Esophagus squamous epithelium (tissue), 5 donors: ENCODE data around the gene EIF1. TPM values are rescaled to one million over a fixed set of nuclear protein-coding genes. Genes with fewer than 3 reads are reported as not detected.

Source experiments
- DNase-seq: peaks from one replicate; lab custom pipeline; 2025; lab: John Stamatoyannopoulos, UW
- H3K27ac ChIP-seq, 4 donors: fragments of 200-600 bp; sonication (generic); one replicate each; pipeline ENCODE4 v1.5.1; 2016 to 2019; ENCODE audit warnings: mild to moderate bottlenecking in 1 of 4
- H3K27me3 ChIP-seq, 4 donors: fragments of 200-600 bp; sonication (generic); 1 replicate in 3 of 4; 2 replicates in 1 of 4; pipeline versions ENCODE4 v1.5.1 to v1.6.0; 2017 to 2021; ENCODE audit warnings: antibody characterized with exemption in 1 of 4
- H3K36me3 ChIP-seq, 3 donors: fragments of 200-600 bp; sonication (generic); one replicate each; pipeline ENCODE4 v1.5.1; 2016 to 2019
- H3K4me1 ChIP-seq, 3 donors: fragments of 200-600 bp; sonication (generic); one replicate each; pipeline ENCODE4 v1.5.1; 2017 to 2019
- H3K4me3 ChIP-seq, 4 donors: fragments of 200-600 bp; sonication (generic); 1 replicate in 3 of 4; 2 replicates in 1 of 4; pipeline ENCODE4 v1.5.1; 2016 to 2019; ENCODE audit warnings: mild to moderate bottlenecking in 2 of 4, moderate library complexity in 1 of 4
- H3K9me3 ChIP-seq, 3 donors: fragments of 200-600 bp; sonication (generic); one replicate each; pipeline ENCODE4 v1.5.1; 2016 to 2019
- CTCF ChIP-seq, 6 experiments: fragments of 450-650 bp in 4 of 6; fragments of 200-600 bp in 2 of 6; sonication (generic) in 2 of 6; IDR thresholded peaks; one replicate each; pipeline ENCODE4 v1.5.1; 2016 to 2019; ENCODE audit warnings: antibody characterized with exemption in 6 of 6, mild to moderate bottlenecking in 4 of 6, moderate library complexity in 4 of 6
- POLR2A ChIP-seq, 4 donors: fragments of 450-650 bp; IDR thresholded peaks; one replicate each; pipeline ENCODE4 v1.6.1; 2017; ENCODE audit warnings: antibody characterized with exemption in 4 of 4, mild to moderate bottlenecking in 4 of 4, moderate library complexity in 3 of 4
- WGBS, 2 donors: methylation state at CpG; one replicate each; pipeline ENCODE4 v1.1.5; 2018; 5-methylcytosine and 5-hydroxymethylcytosine counted together
- intact Hi-C: fragments of 100-400 bp; cut with DNase I; formaldehyde crosslinking; loops from one replicate; pipeline ENCODE4 v1.15.0; 2022
- total RNA-seq, 4 donors: library from RNA; depleted of rRNA; stranded (reverse); fragments of >200 nt; gene quantifications; one replicate each; pipeline ENCODE4 v1.1.0, GENCODE V29; 2016
- donor health status: DM: yes; HTN: yes; CAD: no.

The EIF1 gene
- total RNA-seq, 4 donors from 2014 or later, result 96.5 to 311 (median 223) TPM

- Histone ChIP-seq H3K4me1 (peaks cover 0 to 21% (median 4%) of the 10 kb centered on the region in 3 donors), H3K36me3 (no peaks in the 10 kb centered on the region), H3K9me3 (no peaks in the 10 kb centered on the region), H3K27me3 (peaks cover 0 to 32% (median 0%) of the 10 kb centered on the region in 4 donors), H3K27ac (no peak overlapping the region), H3K4me3 (no peak overlapping the region)
- TF ChIP-seq POLR2A (IDR thresholded peaks at IDR 0.05) (no peak), CTCF (IDR thresholded peaks at IDR 0.05) (no peak)
- DNase-seq, result no peak
- intact Hi-C loops, result no loop called here
- WGBS, 2 donors, result 74 to 81% methylated on average over 12 to 16 of the region's 17 CpGs
Measured at GRCh38 chr17:41724476-41725050, 35.9 kb downstream of the EIF1 start.

- Histone ChIP-seq H3K27me3 (peaks cover 0 to 33% (median 0%) of the 10 kb centered on the region in 4 donors), H3K27ac (no peak overlapping the region), H3K4me3 (no peak overlapping the region), H3K36me3 (no peaks in the 10 kb centered on the region), H3K9me3 (no peaks in the 10 kb centered on the region), H3K4me1 (peaks cover 0 to 21% (median 4%) of the 10 kb centered on the region in 3 donors)
- TF ChIP-seq CTCF (IDR thresholded peaks at IDR 0.05), result no peak
- no peak for TF ChIP-seq POLR2A (IDR thresholded peaks at IDR 0.05)
- no peak for DNase-seq
- intact Hi-C loops, result no loop called here
- 80 to 92% methylated on average over 4 of the region's 5 CpGs for WGBS, 2 donors
Measured at GRCh38 chr17:41725134-41725533, 36.4 kb downstream of the EIF1 start.

- H3K36me3 ChIP-seq, result no peaks in the 10 kb centered on the region
- peaks cover 0 to 21% (median 4%) of the 10 kb centered on the region in 3 donors for H3K4me1 ChIP-seq
- H3K4me3 ChIP-seq, result no peak overlapping the region
- no peak overlapping the region for H3K27ac ChIP-seq
- intact Hi-C loops, result no loop called here
- no peaks in the 10 kb centered on the region for H3K9me3 ChIP-seq
- TF ChIP-seq POLR2A (IDR thresholded peaks at IDR 0.05) (no peak), CTCF (IDR thresholded peaks at IDR 0.05) (no peak)
- no peak for DNase-seq
- 82 to 100% methylated on average over 1 to 4 of the region's 12 CpGs for WGBS, 2 donors
- peaks cover 0 to 60% (median 0%) of the 10 kb centered on the region in 4 donors for H3K27me3 ChIP-seq
Measured at GRCh38 chr17:41728056-41728455, 39.4 kb downstream of the EIF1 start.

GRCh38 chr17:41730479-41730878 lies 41.8 kb downstream of the EIF1 start:
- Histone ChIP-seq H3K4me1 (peaks cover 18 to 41% (median 23%) of the 10 kb centered on the region in 3 donors), H3K9me3 (no peaks in the 10 kb centered on the region), H3K27ac (no peak overlapping the region), H3K36me3 (no peaks in the 10 kb centered on the region), H3K4me3 (no peak overlapping the region), H3K27me3 (peaks cover 5 to 75% (median 10%) of the 10 kb centered on the region in 4 donors)
- DNase-seq, result no peak
- no peak for TF ChIP-seq POLR2A (IDR thresholded peaks at IDR 0.05)
- no peak for TF ChIP-seq CTCF (IDR thresholded peaks at IDR 0.05)
- intact Hi-C loops, result no loop called here
- WGBS, 2 donors, result 73 to 76% methylated on average over 2 to 4 of the region's 4 CpGs

- intact Hi-C loops, result no loop called here
- H3K27me3 ChIP-seq, result peaks cover 5 to 89% (median 10%) of the 10 kb centered on the region in 4 donors
- no peaks in the 10 kb centered on the region for H3K9me3 ChIP-seq
- 67 to 95% methylated on average over 3 of the region's 3 CpGs for WGBS, 2 donors
- H3K36me3 ChIP-seq, result no peaks in the 10 kb centered on the region
- no peak for DNase-seq
- no peak overlapping the region for H3K4me3 ChIP-seq
- TF ChIP-seq CTCF (IDR thresholded peaks at IDR 0.05) (no peak), POLR2A (IDR thresholded peaks at IDR 0.05) (no peak)
- H3K27ac ChIP-seq, result no peak overlapping the region
- peaks cover 18 to 41% (median 21%) of the 10 kb centered on the region in 3 donors for H3K4me1 ChIP-seq
Measured at GRCh38 chr17:41731836-41732235, 43.2 kb downstream of the EIF1 start.
